HG03558 (cell line): Measurements from ENCODE around the gene ARL8A.
"Not testable (repeated sequence)": the region's sequence is repeated elsewhere in the genome, so short reads cannot be mapped to it uniquely, and the experiment has no call there.

ENCODE experiments used
- ATAC-seq: cut with Tn5 transposase; IDR thresholded peaks from one replicate; pipeline ENCODE4 v1.9.1; 2021; ENCODE audit warnings: moderate number of reproducible peaks; ENCODE audit not compliant: unreplicated experiment; ENCODE audit errors: extremely low read depth

The ARL8A gene

DNA sequence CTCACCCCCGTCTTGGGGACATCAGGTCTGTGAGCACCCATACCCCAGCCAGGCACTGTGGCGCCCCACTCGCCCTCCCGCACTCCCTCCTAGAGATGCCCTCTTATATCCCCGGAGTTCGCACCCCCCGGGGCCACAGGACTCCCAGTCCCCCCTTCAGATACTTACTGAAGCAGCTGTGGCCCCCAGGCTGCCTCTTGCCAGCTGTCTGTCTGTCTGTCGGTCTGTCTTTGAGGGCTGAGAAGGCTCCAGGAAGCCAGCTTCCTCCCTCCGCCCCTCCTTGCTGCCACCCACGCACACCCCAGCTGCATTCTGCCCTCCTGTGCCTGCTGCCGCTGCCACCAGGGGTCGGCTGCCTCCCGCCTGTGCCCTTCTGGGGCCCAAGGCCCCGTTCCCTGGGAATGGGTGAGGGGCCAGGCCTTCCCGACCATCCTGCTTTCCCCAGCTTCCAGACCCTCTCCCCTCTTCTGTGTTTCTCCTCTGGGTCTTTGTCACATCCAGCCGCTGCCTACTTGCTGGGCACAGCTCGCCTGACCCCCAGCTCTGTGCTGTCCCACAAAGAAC lies 15.9 kb upstream of the ARL8A start, which contains the start of gene PTPN7:
Gene PTPN7, minus strand, starts transcription at position 226 of the 564 bp plus-strand sequence. CDS start 1,200 bp downstream, outside the sequence.
- no peak for ATAC-seq

DNA sequence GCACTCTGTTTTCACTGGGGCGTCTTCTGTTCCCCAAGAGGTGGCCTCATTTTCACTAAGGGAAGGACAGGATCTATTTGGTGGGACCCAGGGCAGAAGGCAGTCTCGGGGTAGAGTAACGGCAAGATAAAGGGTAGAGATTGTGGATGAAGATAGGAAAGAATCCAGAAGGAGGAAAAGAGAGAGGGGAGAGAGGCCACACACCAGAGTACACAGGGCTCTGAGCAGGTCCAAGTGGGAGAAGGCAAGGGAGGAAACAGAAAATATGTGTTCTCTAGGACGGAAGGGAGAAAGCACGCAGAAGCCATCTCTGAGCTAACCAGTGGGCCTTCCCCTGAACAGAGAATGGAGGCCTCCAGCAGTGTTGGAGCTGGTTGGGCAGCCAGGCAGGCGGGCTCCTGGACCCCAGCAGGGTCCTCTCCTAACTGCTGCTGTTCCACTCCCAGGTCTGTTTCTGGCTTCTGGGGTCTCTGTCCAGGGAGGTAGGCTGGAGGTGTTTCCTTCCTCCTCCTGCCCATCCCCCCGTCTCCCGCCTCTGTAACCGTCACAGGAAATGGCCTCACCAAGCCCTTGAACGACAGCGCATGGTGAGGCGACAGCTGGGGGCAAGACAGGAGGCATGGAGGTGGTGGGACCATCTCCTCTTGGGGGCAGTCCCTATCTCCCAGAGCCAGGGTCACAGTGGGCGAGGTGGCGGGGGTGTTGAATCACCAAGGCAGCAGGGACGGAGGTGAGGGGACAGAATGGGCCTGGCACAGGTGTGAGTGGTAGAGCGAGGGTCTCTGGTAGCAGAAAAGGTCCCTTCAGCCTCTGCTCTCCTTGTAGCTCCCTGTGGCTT lies 15.2 kb upstream of the ARL8A start:
- ATAC-seq = no peak

DNA sequence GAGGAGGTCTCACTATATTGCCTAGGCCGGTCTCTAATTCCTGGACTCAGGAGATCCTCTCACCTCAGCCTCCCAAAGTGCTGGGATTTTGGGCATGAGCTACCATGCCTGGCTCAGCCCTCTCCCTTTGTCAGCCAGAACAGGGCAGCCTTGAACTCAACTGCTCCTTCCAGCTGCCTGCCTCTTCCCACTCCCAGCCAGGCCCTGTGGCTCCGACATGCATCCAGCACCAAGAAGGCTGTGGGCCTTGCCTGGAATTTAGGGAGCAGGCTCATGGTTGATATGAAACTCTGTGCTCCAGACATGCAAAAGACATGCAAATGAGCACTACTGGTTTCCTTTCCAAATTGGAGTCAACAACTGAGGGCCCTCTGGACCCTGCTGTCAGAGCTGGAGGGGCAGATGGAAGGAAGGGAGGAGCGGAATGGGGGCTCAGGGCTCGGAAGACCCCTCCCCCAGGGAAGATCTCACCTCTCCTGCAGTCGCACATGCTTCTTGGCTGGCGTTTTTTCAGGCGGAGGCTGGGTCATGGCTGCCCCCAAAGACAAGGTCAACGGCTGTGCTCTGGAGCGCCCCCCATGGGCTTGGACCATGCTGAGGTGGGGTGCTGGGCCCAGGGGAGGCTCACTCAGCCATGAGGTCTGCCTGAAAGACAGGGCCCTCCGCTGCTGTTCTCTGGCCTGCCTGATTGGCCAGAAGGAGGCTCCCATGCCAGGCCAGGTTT lies 14.4 kb upstream of the ARL8A start:
- no peak for ATAC-seq

DNA sequence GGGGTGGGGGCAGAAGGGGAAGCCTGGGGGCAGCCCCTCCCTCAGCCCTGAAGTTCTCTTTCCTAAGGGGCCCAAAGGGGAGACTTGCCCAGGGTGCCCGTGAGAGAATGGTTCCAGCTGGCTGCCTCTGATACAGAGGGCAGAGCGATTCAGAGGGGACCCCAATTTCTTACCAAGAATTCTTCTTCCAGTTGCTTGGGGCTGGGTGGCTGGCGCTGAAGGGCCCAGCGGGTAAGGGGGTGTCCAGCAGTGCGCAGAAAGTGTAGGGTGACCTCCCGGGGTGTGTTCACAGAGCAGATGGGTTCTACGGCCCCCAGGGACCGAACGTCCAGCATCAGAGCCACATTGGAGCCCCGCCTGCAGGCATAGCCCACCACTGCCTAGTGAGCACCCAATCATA lies 13.4 kb upstream of the ARL8A start:
- ATAC-seq = no peak

DNA sequence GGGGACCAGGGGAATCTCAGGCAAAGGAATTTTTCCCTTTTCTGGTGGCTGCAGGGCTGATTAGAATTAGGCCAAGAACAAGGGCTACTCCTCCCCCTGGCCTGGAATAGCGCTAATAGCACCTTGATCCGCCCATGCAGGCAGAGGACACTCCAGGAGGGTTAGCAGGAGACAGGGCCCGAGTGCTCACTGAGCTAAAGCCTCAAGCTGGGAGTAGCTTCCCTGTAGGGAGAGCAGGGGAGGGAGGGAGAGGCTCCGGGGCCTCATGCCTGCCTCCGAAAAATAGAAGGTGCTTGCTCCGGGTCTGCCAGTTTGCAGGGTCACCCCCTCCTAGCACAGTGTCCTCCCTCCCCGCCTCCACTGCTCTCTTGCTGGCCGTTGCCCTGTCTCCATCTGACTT lies 12.1 kb upstream of the ARL8A start:
- ATAC-seq = no peak

DNA sequence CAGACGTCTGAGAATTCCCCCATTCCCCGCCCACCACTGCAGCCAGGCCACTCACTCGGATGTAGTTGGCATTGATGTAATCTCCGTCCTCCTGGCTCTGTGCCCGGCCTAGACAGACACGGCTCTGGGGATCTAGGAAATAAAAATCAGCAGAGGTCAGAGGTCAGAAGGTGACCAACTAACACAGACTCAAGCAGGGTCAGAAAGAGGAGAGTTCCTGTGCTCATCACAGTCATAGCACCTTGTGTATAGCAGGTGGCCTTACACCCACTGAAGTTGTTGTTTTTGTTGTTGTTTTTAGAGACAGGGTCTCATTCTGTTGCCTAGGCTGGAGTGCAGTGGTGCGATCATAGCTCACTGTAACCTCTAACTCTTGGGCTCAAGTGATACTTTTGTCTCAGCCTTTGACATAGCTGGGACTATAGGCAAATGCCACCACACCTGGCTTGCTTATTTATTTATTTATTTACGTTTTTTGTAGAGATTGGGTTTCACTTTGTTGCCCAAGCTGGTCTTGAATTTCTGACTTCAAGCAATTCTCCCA lies 11.0 kb upstream of the ARL8A start:
- ATAC-seq = no peak

DNA sequence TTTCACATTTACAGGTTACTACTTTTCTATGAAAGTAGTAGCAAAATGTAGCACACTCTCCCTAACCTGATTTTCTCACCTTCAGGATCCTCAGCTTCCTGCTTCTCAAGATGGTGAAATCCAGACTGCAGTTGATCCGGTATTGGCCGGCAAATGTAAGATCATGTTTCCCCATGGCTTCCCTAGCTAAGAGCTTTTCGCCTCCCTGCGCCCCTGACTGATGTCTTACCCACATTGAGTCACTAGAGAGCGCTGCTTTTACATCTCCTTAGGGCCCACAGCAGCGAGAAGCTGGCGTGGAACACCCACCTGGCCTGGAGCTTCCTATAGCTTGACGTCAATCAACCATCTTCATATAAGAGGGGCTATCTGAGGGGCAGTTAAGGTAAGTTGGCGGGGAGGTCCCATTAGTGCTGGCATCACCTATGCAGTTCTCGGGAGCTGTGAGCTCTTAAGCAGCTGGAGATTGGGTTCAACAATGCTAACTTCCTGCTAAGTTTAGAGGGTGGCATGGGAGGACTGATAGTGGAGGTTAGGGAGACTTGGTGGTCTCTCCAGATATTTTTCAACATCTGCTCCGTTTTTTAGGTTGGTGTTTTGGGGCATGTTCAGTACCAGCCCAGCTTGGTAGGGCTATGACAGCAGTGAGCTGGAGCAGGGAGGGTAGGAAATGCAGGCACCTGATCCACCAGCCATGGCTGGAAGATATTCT lies 10.4 kb upstream of the ARL8A start:
- no peak for ATAC-seq

DNA sequence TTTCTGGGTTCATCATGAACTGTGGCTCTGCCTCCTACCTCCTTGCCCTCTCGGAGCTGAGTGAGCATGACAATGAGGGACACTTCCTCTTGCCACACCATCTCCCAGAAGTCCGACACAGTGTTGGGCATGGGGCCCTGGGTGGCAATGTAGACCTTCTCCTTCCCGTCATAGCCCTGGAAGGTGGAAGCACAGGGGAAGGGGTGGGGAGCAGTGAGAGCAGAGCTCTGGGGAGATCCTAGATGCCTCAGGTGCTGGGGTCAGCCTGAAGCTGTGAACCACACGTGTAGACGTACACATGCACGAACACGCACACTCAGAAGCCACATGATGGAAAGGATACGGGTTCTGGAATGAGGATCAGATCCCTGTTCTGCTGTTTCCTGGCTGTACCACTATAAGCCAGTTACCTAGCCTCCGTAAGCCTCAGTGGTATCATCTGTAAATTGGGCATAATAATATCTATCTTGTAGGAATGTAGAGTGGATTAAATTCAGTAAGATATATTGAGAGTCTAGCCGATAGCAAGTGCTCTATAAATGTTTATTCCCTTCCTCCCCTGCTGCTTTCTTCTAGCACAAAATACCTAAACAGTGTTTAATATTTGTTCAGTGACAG lies 9.7 kb upstream of the ARL8A start:
- ATAC-seq = no peak

DNA sequence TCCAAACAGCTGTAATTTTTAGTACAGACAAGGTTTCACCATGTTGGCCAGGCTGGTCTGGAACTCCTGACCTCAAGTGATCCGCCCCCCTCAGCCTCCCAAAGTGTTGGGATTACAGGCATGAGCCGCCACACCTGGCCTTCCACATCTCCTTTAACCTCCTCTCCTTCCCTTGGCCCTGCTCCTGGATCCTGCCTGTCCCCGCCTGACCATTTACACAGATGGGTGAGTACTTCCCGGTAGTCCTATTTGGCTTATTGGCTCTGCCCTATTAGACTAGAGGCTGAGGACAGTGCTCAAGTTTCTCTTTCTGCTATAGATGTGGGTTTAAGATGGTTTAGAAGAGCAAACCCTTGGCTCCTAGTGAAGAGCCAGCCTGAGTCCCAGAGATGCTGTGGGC lies 8.7 kb upstream of the ARL8A start:
- ATAC-seq = no peak

DNA sequence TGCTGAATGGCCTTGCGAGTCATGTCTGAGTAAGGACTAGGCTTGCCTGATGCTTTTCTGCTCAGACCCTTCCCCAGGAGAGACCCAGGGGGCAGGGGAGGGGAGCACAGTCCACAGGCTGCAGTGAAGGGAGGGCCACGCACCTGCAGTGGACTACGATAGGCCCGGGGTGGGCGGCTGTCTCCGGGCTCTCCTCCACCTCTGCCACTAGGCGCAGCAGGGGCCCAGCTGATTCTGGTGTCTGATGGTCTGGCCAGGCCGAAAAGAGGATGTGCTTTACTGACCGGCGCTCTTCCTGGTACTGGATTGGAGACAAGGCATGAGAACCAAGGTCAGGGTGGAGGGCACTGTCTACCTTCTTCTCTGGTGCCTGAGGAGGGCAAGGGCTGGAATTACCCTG lies 7.9 kb upstream of the ARL8A start:
- ATAC-seq = no peak

GRCh38 chr1:202151045-202151444 lies 6.5 kb upstream of the ARL8A start:
- no peak for ATAC-seq

DNA sequence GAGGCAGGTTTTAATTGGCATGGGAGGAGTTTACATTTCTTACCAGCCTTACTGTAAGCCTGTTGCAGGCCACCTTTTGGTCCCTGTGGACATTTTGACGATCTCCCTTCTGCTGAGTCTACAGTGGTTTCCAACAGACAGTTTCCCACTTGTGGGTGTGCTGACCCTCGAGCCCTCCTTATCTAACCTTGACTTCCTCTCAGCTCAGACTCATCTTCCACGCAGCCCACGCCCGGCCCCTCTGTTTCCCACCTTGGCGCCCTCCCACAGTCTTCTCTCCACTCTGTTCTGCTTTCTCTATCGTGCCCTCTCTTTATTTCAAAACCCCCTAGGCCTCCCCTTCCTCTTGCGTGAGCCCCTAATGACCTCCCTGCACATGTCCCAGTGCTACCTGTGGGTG lies 6.1 kb upstream of the ARL8A start:
- no peak for ATAC-seq

DNA sequence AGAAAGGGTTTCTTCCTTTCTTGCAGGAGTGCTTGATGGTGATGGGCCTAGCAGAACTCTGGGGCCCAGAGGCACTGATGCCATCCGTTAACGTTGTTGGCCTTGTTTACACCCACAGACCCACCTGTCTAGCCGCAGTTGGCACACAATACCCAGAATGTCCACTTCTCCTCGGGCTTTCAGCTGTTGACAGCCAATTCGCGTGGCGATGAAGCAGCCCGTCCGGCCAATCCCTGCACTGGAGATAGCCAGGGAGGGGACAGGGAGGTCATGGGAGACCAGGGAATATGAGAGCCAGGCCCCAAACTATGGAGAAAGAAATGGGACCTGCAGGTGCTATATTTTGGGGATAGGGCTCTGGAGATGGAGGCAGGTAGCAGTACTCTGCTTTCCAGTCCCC lies 5.7 kb upstream of the ARL8A start:
- no peak for ATAC-seq

GRCh38 chr1:202149566-202149965 lies 5.0 kb upstream of the ARL8A start:
- ATAC-seq = no peak

DNA sequence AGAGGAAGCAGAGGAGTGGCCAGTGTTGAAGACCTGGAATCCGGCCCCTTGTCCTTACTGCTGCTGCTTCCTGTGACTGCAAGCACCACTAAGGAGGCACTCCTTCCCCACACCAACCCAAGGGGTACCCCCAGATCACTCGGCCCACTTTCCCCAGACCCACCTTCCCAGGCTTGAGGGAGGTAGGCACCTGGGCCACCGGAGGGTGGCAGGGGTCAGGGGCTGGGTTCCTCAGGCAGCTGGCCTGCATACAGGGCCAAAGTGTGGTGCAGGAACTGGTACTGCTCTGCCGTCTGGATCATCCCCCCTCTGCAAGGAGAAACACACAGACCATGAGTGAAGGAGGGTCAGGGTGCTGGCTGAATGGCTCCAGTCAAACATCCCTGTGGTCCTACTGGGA lies 3.9 kb upstream of the ARL8A start:
- no peak for ATAC-seq

- ATAC-seq = no peak
Observed at GRCh38 chr1:202146993-202147392, 2.5 kb upstream of the ARL8A start.

GRCh38 chr1:202146279-202146678 lies 1.7 kb upstream of the ARL8A start:
- no peak for ATAC-seq

DNA sequence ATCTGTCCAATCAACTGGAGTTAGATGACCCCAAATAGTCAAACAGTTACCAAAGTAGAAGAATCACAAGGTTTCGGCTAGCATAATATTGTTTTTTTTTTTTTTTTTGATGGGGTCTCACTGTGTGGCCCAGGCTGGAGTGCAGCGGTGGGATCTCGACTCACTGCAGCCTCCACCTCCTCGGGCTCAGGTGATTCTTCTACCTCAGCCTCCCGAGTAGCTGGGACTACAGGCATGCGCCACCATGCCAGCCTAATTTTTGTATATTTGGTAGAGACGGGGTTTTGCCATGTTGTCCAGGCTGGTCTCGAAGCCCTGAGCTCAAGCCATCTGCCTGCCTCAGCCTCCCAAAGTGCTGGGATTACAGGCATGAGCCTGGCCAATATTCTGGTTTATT lies 1.2 kb upstream of the ARL8A start:
- not testable (repeated sequence) for ATAC-seq

DNA sequence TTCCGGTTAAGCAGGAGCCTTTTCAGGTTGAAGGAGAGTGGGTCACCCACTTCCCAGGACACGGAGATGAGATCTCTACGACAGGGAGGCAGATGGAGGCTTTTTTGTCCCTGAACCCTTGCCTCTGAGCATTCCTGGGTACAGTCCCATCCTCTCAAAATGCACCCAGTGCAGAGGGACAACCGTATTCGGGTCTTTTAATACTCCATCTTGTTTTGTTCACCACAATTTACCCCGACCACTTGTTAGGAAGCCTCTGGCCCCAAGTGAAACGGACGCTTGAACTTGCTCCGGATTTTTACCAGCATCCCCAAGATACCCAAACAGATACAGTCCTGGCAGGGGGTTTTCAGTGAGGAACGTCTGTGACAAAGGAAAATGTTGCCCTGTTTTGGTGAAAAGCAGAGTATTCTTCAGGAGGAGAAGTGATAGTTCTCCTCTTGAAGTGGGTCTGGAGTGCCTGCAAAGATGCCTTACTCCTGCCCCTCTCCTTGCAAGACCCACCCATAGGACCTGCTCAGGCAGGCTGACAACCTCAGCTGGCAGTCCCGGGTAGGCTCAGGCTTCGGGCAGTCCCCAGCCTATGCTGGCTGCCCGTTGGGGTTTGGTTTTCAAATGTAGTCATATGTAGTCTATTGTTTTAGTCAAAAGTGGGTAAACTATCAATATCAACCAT lies 669 bp upstream of the ARL8A start:
- ATAC-seq = no peak
